Muscle of arm (tissue), 12 donors: ENCODE measurements around the gene SMG7. TPM values are rescaled to one million over a fixed set of nuclear protein-coding genes. Genes with fewer than 3 reads are reported as not detected.
A peak's percentile ranks its signal among the peaks of the same experiment; 100 is the strongest.

Experiments
- DNase-seq: peaks from one replicate; pipeline ENCODE4 v3.0.0-alpha.2; 2013
- polyA plus RNA-seq, 12 donors: library from polyadenylated mRNA; unstranded; fragments of 120-200 nt; gene quantifications; one replicate each; pipeline ENCODE4 v1.2.1, GENCODE V29; 2013; ENCODE audit not compliant: insufficient read length in 12 of 12

SMG7 gene
- polyA plus RNA-seq, 12 donors: 29.6 to 51.9 (median 37.2) TPM; not detected in 1

- no peak for DNase-seq
These were observed 82.3 kb downstream of the SMG7 start for GRCh38 chr1:183554577-183554976.

DNA sequence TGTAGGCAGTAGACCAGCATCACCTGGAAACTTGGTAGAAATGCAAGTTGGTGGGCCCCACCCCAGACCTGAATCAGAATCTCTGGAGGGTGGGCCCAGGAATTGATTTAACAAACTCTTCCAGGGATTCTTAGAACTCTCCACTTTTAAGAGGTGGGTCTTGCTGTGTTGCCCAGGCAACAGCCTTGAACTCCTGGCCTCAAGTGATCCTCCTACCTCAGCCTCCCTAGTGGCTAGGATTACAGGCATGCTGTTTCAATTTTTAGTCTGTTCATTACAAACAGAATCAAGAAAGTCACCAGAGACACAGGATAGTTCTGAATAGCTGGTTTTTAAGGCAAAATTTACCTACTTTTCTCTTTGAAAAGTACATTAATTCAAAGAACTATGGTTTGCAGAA, 86.8 kb downstream of the SMG7 start:
- DNase-seq: no peak

DNA sequence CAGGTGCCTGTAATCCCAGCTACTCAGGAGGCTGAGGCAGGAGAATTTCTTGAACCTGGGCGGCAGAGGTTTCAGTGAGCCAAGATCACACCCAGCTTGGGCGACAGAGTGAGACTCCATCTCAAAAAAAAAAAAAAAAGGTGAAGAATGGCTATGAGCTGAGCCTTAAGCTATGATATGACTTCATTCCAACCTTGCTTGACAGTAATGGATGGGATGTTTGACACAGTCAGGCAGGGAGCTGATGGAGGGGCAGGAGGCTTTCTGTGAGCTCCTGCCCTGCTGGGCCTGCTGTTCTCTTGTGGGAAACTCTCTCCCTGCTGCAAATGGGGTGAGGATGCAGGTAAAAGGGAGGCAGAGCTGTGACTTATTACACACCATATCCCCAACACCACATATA, 90.4 kb downstream of the SMG7 start:
- no peak for DNase-seq

- no peak for DNase-seq
These were observed 93.0 kb downstream of the SMG7 start for GRCh38 chr1:183565261-183565660.

DNA sequence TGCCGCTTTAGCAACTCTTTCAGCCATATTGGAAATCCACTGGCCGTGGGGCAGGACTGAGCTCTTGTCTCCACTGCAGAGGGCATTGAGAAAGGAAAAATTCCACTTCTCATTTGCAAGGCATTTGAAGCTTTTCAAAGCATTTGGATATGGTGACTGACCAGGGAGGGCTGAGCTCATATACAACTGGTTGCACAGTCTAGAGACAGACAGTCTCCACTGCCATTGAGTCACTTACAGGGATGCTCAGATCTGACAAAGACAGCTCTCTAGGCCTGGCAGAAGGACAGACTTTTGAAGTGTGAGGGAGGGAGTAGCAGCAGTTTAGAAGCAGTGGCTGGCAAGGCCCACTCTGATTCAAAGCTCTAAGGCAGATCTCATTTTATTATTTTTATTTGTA, 93.7 kb downstream of the SMG7 start:
- no peak for DNase-seq

GRCh38 chr1:183567584-183567983, 95.3 kb downstream of the SMG7 start:
- DNase-seq: no peak

DNA sequence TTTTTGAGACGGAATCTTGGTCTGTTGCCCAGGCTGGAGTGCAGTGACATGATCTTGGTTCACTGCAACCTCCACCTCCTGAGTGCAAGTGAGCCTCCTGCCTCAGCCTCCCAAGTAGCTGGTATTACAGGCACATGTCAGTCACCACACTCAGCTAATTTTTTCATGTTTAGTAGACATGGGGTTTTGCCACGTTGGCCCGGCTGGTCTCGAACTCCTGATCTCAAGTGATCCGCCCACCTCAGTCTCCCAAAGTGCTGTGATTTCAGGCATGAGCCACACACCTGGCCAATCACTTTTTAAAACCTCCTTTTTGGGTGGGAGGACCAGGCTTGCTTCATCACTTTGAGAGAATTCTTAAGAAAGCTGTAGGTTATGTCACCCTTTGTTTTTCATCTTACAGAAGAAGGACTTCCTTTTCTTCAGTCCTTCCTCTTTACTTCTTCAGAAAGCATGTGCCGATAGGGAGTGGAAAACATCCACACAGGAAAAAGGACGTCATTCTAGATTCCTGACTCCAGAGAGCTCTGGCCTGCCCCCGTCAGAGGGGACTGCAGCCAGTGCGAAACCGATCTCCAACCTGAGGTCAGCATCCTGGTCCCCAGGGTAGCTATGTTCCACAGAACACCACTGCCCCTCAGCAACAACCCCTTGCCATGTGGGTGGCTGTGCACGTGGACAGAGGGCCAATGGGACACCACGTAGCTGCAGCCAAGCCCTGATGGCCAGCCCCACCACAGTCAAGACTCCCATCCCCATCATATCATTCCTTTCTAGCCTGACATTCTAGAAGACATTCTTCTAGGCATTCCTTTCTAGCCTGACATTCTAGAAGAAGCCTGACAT, 96.1 kb downstream of the SMG7 start:
- DNase-seq: peak; percentile 27

GRCh38 chr1:183569141-183569540, 96.8 kb downstream of the SMG7 start:
- DNase-seq: no peak

DNA sequence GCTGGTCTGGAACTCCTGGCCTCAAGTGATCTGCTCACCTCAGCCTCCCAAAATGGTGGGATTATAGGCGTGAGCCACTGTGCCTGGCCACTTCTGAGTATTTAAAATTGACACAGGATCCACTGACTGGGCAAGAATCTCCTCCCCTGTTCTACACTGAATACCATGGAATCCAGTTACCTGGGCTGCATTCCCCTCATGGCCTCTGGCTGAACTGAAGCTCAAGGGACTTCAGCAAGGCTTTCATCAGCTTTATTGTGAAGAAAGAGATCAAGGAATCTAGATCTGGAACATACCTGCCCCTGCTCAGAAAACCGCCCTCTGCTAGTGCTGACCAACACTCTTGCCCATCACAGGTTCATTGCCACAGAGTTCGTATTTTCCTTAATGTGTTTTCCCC, 97.5 kb downstream of the SMG7 start:
- no peak for DNase-seq

- no peak for DNase-seq
These were observed 98.2 kb downstream of the SMG7 start for GRCh38 chr1:183570451-183570850.

GRCh38 chr1:183571678-183572268, 99.5 kb downstream of the SMG7 start:
- no peak for DNase-seq

DNA sequence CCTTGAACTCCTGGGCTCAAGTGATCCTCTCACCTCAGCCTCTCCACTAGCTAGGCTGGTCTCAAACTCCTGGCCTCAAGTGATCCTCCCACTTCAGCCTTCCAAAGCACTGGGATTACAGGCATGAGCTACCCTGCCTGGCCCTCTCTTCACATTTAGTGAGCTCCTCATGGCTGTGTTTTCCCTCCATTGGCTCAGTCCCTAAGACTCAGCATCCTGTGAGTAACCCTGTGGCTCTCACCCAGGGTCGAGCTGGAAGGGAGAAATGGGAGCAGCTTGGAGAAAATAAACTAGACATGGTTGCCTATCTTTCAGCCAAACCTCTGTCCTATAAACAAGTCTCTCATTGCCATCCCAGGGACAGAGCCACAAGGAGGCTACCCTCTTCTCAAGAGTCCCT, 100.4 kb downstream of the SMG7 start:
- no peak for DNase-seq

GRCh38 chr1:183575606-183576005, 103.3 kb downstream of the SMG7 start:
- no peak for DNase-seq

DNA sequence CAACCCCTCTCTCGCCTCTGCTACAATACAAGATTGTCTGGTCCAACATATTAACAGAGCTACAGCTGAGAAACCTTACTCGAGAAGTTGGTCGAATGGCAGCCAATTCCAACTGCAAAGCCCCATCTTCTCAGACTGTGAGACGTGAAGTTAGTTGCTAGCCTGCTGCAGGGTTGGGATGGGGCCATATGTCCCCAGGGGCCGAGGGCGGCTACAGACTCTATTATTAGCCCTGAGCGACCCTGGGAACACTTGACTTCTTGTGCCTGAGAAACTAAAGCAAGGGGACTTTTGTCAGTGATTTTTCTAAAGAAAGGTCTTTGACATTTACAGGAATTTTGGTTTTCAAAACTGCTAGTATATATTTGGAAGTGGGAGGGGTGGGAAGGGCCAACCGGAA, 104.2 kb downstream of the SMG7 start:
- no peak for DNase-seq

DNA sequence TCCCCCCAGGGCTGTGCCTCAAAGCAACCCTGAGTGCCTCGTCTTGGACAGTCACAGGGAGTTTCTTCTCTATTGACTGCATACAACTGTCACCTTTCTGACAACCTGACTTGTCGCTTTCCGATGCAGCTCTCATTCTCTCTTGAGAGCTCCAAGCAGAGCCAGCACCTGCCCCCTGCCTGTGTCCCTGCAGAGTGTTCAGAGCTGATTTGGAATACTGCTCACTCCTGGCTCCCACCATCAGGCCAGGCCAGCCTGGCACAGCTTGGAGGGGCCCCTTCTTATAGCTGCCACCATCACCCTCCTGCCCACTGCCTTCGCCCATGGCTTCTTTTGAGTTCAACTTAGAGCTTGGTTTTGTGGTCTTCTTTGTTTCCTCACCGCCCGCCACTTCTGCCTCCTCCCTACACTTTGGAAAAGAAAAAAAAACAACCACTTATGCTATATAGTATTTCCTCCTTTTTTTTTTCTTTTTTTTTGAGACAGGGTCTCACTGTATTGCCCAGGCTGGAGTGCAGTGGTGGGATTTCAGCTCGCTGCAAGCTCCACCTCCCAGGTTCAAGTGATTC, 105.7 kb downstream of the SMG7 start:
- DNase-seq: no peak

- no peak for DNase-seq
These were observed 106.6 kb downstream of the SMG7 start for GRCh38 chr1:183578856-183579255.

DNA sequence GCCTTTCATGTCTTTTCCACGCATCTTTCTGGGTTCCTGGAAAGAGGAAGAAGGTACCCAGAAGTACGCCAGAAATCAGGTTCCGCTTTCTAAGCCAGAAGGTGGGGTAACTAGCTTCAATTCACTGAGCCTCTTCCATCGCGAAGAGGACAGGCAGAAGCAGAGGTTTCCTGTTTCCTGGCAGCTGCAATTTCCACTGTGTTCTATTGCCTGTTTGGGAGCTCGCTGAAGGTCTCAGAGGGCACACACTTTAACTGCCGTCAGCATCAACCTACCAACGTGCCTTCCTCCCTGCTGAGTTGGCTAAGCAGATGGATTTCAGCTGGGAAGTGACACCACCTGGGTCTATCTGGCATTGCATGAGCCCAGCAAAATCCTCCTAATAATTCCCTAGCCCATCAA, 108.0 kb downstream of the SMG7 start:
- DNase-seq: peak; percentile 27

- no peak for DNase-seq
These were observed 109.9 kb downstream of the SMG7 start for GRCh38 chr1:183582021-183582713.

DNA sequence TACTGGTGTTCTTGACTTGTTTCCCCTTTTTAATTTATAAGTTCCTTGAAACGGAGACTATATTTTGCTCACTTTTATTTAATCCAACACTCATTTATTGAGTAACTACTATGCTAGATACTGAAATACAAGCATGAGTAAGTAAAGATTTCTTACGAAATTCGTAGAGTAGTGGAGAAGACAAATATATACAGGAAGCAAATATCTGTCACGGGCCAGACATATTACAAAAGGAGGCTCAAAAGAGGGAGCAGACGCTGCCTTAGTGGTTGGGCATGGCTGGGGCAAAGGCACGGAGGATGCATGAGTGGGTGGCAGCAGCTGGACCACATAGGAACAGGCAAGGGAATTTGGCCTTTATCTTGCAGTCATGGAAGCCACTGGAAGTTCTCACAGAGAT, 111.2 kb downstream of the SMG7 start:
- no peak for DNase-seq

GRCh38 chr1:183584147-183584546, 111.8 kb downstream of the SMG7 start:
- DNase-seq: no peak

DNA sequence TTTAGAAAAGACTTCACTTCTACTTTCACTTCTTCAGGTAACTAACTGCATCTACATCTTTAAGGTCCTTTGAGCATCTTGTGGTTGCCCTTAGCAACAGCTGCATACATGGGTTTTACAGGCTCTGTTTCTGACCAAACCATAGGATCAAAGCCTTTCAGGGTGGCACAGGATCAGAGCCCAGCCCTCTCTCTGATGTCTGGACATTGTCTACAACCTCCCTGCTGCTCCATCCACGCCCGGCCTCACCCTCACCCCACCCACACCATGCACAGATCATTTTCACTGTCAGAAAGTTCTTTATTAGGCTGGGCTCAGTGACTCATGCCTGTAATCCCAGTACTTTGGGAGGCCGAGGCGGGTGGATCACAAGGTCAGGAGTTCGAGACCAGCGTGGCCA, 112.7 kb downstream of the SMG7 start:
- DNase-seq: no peak

DNA sequence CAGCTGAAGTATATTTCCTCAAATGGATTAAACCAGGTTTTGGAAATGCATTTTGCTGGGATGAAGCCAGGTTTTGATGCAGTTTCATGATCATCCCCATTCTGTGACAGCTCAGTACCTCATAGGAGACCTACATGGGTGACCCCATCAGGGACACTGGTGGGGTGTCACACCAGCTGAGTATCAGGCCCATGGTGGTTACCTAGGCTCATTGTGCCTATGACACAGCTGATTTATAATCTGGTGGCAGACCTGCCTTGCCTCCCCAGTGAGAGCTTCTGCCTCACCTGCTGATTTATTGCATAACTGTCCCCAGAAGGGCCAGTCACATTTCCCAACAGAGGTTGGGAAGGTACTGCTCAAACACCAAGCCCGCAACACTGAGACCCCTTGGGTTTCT, 114.2 kb downstream of the SMG7 start:
- DNase-seq: no peak

DNA sequence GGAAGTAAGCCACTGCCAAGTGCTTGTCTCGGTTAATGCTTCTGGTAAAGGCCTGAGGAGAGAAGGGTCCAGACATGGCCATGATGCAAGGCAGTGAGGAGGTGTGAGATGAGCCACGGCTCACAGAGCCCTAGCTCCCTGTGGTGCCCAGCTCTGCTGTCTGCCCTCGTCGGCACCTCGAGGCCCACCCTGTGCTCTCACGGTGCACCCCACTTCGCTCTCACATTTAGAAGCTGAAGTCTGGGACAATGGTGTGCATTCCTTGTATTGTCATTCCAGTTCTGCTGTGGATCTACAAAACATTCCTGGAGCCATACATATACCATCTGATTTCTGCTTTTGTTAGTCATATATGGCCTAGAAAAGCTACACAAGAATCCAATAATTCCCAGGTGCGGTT, 114.6 kb downstream of the SMG7 start:
- no peak for DNase-seq
